ENCODE results near the gene MAP3K3.
A peak's percentile ranks its signal among the peaks of the same experiment; 100 is the strongest.

MAP3K3 gene

GRCh38 chr17:63622574-63623390 is 565 bp downstream of the MAP3K3 start:
- H3K4me3 ChIP-seq (ENCODE audit: low read depth, low read length), result peak overlapping the region; percentile 94
- H3K27ac ChIP-seq (ENCODE audit: low read depth, low read length), result peak overlapping the region; percentile 30
- H3K79me2 ChIP-seq (ENCODE audit: control insufficient read depth, insufficient read depth, low read length, unreplicated experiment), result peaks cover 48% of the 10 kb centered on the region
- no peaks in the 10 kb centered on the region for H3K27me3 ChIP-seq (ENCODE audit: insufficient read depth, low read length)
- peaks cover 35% of the 10 kb centered on the region for H3K4me1 ChIP-seq (ENCODE audit: control insufficient read depth, insufficient read depth, low read length, unreplicated experiment)
- no peaks in the 10 kb centered on the region for H3K36me3 ChIP-seq (ENCODE audit: insufficient read depth, low read length)
- peak overlapping the region; percentile 27 for H2AFZ ChIP-seq (ENCODE audit: low read length, unreplicated experiment)

GRCh38 chr17:63623786-63624530 is 1.7 kb downstream of the MAP3K3 start:
- Histone ChIP-seq H3K4me1 (ENCODE audit: control insufficient read depth, insufficient read depth, low read length, unreplicated experiment) (peaks cover 35% of the 10 kb centered on the region), H3K79me2 (ENCODE audit: control insufficient read depth, insufficient read depth, low read length, unreplicated experiment) (peaks cover 53% of the 10 kb centered on the region), H3K36me3 (ENCODE audit: insufficient read depth, low read length) (no peaks in the 10 kb centered on the region), H2AFZ (ENCODE audit: low read length, unreplicated experiment) (peak overlapping the region; percentile 27), H3K4me3 (ENCODE audit: low read depth, low read length) (peak overlapping the region; percentile 94), H3K27ac (ENCODE audit: low read depth, low read length) (no peak overlapping the region), H3K27me3 (ENCODE audit: insufficient read depth, low read length) (no peaks in the 10 kb centered on the region)

- Histone ChIP-seq H2AFZ (ENCODE audit: low read length, unreplicated experiment) (no peak overlapping the region), H3K4me3 (ENCODE audit: low read depth, low read length) (peak overlapping the region; percentile 94; the same call in 1 of the 2 replicates), H3K4me1 (ENCODE audit: control insufficient read depth, insufficient read depth, low read length, unreplicated experiment) (peaks cover 35% of the 10 kb centered on the region), H3K27ac (ENCODE audit: low read depth, low read length) (no peak overlapping the region), H3K36me3 (ENCODE audit: insufficient read depth, low read length) (no peaks in the 10 kb centered on the region), H3K79me2 (ENCODE audit: control insufficient read depth, insufficient read depth, low read length, unreplicated experiment) (peaks cover 54% of the 10 kb centered on the region), H3K27me3 (ENCODE audit: insufficient read depth, low read length) (no peaks in the 10 kb centered on the region)
Observed at GRCh38 chr17:63624531-63624880, 2.3 kb downstream of the MAP3K3 start.

- Histone ChIP-seq H3K4me3 (ENCODE audit: low read depth, low read length) (peak overlapping the region; percentile 55), H2AFZ (ENCODE audit: low read length, unreplicated experiment) (no peak overlapping the region), H3K79me2 (ENCODE audit: control insufficient read depth, insufficient read depth, low read length, unreplicated experiment) (peaks cover 64% of the 10 kb centered on the region), H3K27ac (ENCODE audit: low read depth, low read length) (no peak overlapping the region), H3K27me3 (ENCODE audit: insufficient read depth, low read length) (no peaks in the 10 kb centered on the region), H3K4me1 (ENCODE audit: control insufficient read depth, insufficient read depth, low read length, unreplicated experiment) (peaks cover 32% of the 10 kb centered on the region), H3K36me3 (ENCODE audit: insufficient read depth, low read length) (no peaks in the 10 kb centered on the region)
Observed at GRCh38 chr17:63626551-63627180, 4.4 kb downstream of the MAP3K3 start.

- Histone ChIP-seq H2AFZ (ENCODE audit: low read length, unreplicated experiment) (no peak overlapping the region), H3K4me1 (ENCODE audit: control insufficient read depth, insufficient read depth, low read length, unreplicated experiment) (peaks cover 23% of the 10 kb centered on the region), H3K27me3 (ENCODE audit: insufficient read depth, low read length) (no peaks in the 10 kb centered on the region), H3K27ac (ENCODE audit: low read depth, low read length) (no peak overlapping the region), H3K36me3 (ENCODE audit: insufficient read depth, low read length) (no peaks in the 10 kb centered on the region), H3K4me3 (ENCODE audit: low read depth, low read length) (no peak overlapping the region), H3K79me2 (ENCODE audit: control insufficient read depth, insufficient read depth, low read length, unreplicated experiment) (peaks cover 54% of the 10 kb centered on the region)
Observed at GRCh38 chr17:63629627-63630026, 7.4 kb downstream of the MAP3K3 start.

GRCh38 chr17:63631062-63631461 is 8.8 kb downstream of the MAP3K3 start:
- H3K27me3 ChIP-seq (ENCODE audit: insufficient read depth, low read length), result no peaks in the 10 kb centered on the region
- no peak overlapping the region for H3K27ac ChIP-seq (ENCODE audit: low read depth, low read length)
- no peaks in the 10 kb centered on the region; the same call in 1 of the 2 replicates for H3K36me3 ChIP-seq (ENCODE audit: insufficient read depth, low read length)
- peaks cover 39% of the 10 kb centered on the region for H3K79me2 ChIP-seq (ENCODE audit: control insufficient read depth, insufficient read depth, low read length, unreplicated experiment)
- H3K4me3 ChIP-seq (ENCODE audit: low read depth, low read length), result no peak overlapping the region
- no peak overlapping the region for H2AFZ ChIP-seq (ENCODE audit: low read length, unreplicated experiment)
- peaks cover 11% of the 10 kb centered on the region for H3K4me1 ChIP-seq (ENCODE audit: control insufficient read depth, insufficient read depth, low read length, unreplicated experiment)

- Histone ChIP-seq H3K4me3 (ENCODE audit: low read depth, low read length) (no peak overlapping the region), H3K27ac (ENCODE audit: low read depth, low read length) (no peak overlapping the region), H2AFZ (ENCODE audit: low read length, unreplicated experiment) (no peak overlapping the region), H3K4me1 (ENCODE audit: control insufficient read depth, insufficient read depth, low read length, unreplicated experiment) (peaks cover 5% of the 10 kb centered on the region), H3K36me3 (ENCODE audit: insufficient read depth, low read length) (peaks cover 1% of the 10 kb centered on the region), H3K27me3 (ENCODE audit: insufficient read depth, low read length) (no peaks in the 10 kb centered on the region), H3K79me2 (ENCODE audit: control insufficient read depth, insufficient read depth, low read length, unreplicated experiment) (peaks cover 34% of the 10 kb centered on the region)
Observed at GRCh38 chr17:63631626-63632025, 9.4 kb downstream of the MAP3K3 start.

- no peak overlapping the region for H3K4me3 ChIP-seq (ENCODE audit: low read depth, low read length)
- H3K79me2 ChIP-seq (ENCODE audit: control insufficient read depth, insufficient read depth, low read length, unreplicated experiment), result peaks cover 19% of the 10 kb centered on the region
Observed at GRCh38 chr17:63633742-63634141, 11.5 kb downstream of the MAP3K3 start.

GRCh38 chr17:63634163-63634562 is 11.9 kb downstream of the MAP3K3 start:
- Histone ChIP-seq H3K4me1 (ENCODE audit: control insufficient read depth, insufficient read depth, low read length, unreplicated experiment) (no peaks in the 10 kb centered on the region), H2AFZ (ENCODE audit: low read length, unreplicated experiment) (no peak overlapping the region), H3K36me3 (ENCODE audit: insufficient read depth, low read length) (peaks cover 7% of the 10 kb centered on the region), H3K27ac (ENCODE audit: low read depth, low read length) (no peak overlapping the region), H3K79me2 (ENCODE audit: control insufficient read depth, insufficient read depth, low read length, unreplicated experiment) (peaks cover 16% of the 10 kb centered on the region), H3K4me3 (ENCODE audit: low read depth, low read length) (no peak overlapping the region), H3K27me3 (ENCODE audit: insufficient read depth, low read length) (no peaks in the 10 kb centered on the region)

More at GRCh38 chr17:63633742-63634141, 11.5 kb downstream of the MAP3K3 start:
- no peaks in the 10 kb centered on the region for H3K27me3 ChIP-seq (ENCODE audit: insufficient read depth, low read length)
- H3K4me1 ChIP-seq (ENCODE audit: control insufficient read depth, insufficient read depth, low read length, unreplicated experiment), result no peaks in the 10 kb centered on the region
- peaks cover 7% of the 10 kb centered on the region for H3K36me3 ChIP-seq (ENCODE audit: insufficient read depth, low read length)
- no peak overlapping the region for H2AFZ ChIP-seq (ENCODE audit: low read length, unreplicated experiment)
- no peak overlapping the region for H3K27ac ChIP-seq (ENCODE audit: low read depth, low read length)

- H3K4me3 ChIP-seq (ENCODE audit: low read depth, low read length), result no peak overlapping the region
- H3K27ac ChIP-seq (ENCODE audit: low read depth, low read length), result no peak overlapping the region
- H3K79me2 ChIP-seq (ENCODE audit: control insufficient read depth, insufficient read depth, low read length, unreplicated experiment), result peaks cover 14% of the 10 kb centered on the region
- no peak overlapping the region for H2AFZ ChIP-seq (ENCODE audit: low read length, unreplicated experiment)
- no peaks in the 10 kb centered on the region for H3K27me3 ChIP-seq (ENCODE audit: insufficient read depth, low read length)
- peaks cover 7% of the 10 kb centered on the region for H3K36me3 ChIP-seq (ENCODE audit: insufficient read depth, low read length)
- H3K4me1 ChIP-seq (ENCODE audit: control insufficient read depth, insufficient read depth, low read length, unreplicated experiment), result no peaks in the 10 kb centered on the region
Observed at GRCh38 chr17:63634816-63635215, 12.6 kb downstream of the MAP3K3 start.
